ENCODE results near the gene ATE1. TPM values are rescaled to one million over a fixed set of nuclear protein-coding genes. Genes with fewer than 3 reads are reported as not detected.

Gene ATE1
- 16.6 to 24.5 TPM (median 21.8 TPM) in 5 replicates for total RNA-seq (2022; extraction: Qiagen RNA extraction)

DNA sequence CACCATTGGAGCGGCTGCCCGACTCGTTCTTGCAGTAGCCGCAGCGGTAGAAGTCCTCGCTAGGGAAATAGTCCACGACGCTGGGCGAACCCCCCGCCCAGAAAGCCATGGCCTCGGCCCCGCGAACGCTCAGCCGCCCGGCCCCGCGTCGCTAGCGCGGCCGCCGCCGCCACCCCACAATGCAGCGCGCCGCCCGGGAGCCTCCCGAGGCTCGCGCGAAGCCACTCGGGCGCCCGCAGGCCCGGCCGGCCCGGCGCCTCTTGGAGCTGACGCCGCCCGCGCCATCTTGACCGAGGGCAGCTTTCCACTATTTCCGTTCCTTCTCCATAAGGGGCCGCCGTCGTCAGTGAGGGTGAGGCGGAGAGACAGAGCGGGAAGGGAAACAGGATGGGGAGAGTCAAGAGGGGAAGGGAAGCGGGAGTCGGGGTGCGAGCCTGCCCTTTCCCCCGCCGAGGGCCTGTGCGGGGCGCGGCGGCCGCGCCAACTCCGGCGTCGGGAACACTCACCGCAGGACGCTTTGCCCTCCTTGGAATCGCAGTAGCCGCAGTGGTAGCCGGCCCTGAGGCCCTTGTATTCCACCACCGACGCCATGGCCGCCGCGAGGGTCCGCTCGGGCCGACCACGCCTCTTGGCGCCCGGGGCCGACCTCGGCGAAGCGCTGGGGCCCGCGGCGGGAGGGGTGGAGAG lies at the start of gene ATE1:
TSS of gene ATE1 (minus strand) at position 191 of the 687 bp plus-strand sequence. CDS start at position 109, 82 bp downstream.

DNA sequence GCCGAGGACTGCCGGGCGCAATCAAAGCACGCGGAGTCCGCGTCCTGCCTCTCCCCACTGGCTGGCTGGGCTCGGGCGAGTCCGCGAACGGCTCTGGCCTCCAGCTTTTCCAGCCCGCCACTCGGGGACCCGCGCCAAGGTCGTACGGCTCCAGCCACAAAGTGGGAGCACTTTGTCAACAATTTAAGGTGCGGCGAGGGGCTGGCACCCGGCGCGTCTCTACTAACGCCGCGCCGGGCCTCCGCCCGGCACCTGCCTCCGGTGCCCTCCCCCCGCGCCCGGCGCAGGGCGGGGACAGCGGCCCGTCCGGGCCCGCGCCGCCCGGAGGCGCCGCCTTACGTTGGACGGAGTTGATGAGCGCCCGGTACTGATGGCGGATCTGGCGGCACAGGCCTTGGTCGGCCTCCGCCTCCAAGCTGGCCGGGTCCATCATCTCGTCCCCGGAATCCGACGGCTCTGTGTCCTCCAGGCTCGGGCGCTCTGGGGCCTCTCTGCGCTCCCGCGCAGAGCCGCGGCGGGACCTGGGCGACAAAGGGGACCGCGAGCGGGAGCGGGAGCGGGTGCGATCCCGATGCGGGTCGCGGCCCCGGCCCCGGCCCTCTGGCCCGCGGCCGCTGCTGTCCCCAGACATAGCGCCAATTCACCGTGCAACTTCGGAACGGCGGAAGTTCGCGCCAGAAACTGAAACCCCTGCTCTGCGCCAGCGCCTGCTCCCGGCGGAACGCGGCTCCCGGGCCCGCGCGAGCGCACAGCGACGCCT lies 46.9 kb upstream of the ATE1 start, which contains the start of gene NSMCE4A:
TSS of gene NSMCE4A (minus strand) at position 683 of the 760 bp plus-strand sequence. CDS start at position 631, 52 bp downstream.

Other genes starting within 250 kb of the ATE1 start
- gene NSMCE4A, start 47.2 kb upstream of the ATE1 start, total RNA-seq (2022; extraction: Qiagen RNA extraction): 54.7 to 60.9 TPM (median 58.5 TPM) in 5 replicates
- 69.7 to 92.6 TPM (median 85.6 TPM) in 5 replicates for gene TACC2, start 61.1 kb upstream of the ATE1 start, total RNA-seq (2022; extraction: Qiagen RNA extraction)

Data from A549 treated with dexamethasone at 1 μM for 4 hours (cell line).